GM19239 (cell line): ENCODE results near the gene RAD23B.

Source experiments
- DNase-seq: peaks from one replicate; pipeline ENCODE4 v3.0.0; 2011; ENCODE audit warnings: low spot score; ENCODE audit not compliant: insufficient read length
- FAIRE-seq: peaks from 2 replicates; lab custom pipeline; 2011; peaks lifted over from hg19 to GRCh38; lab: Jason Lieb, UNC

Gene RAD23B

DNA sequence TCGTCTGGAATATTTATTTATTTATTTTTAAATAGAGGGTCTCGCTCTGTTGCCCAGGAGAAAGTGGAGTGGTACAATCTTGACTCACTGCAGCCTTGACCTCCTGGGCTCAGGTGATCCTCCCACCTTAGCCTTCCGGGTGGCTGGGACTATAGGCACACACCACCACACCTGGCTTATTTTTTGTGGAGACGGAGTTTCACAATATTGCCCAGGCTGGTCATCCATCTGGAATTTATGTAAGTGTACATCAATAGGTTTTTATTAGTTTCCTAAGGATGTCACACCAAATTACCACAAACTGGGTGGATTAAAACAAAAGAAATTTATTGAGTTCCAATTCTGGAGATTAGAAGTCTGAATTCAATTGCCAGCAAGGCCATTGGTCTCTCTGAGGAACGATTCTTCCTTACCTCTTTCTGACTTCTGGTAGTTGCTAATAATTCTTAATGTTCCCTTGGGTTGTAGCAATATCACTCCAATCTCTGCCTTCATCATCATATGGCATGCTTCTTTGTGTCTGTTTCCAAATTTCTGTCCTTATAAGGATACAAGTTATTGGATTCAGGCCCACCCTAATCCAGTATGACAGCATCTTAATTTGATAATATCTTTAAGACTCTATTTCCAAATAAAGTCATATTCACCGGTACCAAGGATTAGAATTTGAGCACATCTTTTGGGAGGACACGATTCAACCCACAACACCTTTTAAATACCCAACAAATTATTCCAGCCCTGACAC lies 16.3 kb upstream of the RAD23B start:
- no peak for DNase-seq
- no peak for FAIRE-seq

DNA sequence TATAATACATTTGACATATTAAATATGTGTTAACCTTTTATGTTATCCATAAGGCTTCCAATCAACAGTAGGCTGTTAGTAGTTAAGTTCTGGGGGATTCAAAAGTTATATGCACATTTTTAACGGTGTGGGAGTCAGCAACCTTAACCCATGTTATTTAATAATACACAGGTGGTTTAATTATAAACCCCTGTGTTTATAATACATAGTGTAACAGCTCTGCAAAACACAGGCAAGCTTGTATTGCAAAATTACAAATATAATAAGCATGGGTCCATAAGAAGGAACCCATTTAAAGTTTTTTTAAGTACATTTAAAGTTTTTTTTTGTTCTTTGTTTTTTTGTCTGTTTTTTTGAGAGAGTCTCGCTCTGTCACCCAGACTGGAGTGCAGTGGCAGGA lies 14.5 kb upstream of the RAD23B start:
- FAIRE-seq (no peak), DNase-seq (no peak)

DNA sequence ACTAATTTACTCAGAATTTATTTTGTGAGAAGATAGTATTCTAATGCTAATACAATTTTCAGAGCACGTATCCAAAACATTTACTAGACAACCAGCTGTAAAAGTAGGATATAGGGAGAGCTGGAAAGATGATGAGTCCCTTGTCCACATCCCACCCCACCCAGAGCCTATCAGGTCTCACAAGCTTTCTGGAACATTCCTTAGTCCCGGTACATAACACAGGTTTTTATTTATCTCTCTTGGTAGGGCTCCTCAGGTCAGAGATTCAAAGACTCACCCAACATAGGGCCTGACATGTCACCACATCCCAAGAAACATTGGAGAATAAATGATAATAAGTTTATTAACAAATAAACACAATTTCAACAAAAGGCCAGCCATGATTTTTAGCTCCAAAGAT lies 13.8 kb upstream of the RAD23B start:
- FAIRE-seq, result no peak
- DNase-seq, result no peak

DNA sequence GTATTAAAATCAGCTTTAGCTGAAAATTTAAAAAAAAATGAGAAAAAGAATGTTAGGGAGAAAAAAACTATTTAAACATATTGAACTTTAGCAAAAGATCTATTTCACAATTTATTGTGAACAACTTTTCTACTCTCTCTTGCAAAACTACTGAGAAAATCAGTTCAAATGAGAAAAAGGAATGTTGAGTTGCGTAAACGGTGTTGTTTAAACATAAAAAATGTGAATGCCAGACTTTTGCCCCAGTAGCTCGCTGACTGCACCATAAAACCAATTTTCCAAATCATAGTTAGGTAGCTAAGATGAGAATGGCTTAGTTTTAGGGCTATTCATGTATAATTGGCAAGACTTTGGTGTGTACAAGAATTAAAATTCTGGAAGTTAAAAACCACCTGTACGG lies 13.4 kb upstream of the RAD23B start:
- DNase-seq (no peak), FAIRE-seq (no peak)

DNA sequence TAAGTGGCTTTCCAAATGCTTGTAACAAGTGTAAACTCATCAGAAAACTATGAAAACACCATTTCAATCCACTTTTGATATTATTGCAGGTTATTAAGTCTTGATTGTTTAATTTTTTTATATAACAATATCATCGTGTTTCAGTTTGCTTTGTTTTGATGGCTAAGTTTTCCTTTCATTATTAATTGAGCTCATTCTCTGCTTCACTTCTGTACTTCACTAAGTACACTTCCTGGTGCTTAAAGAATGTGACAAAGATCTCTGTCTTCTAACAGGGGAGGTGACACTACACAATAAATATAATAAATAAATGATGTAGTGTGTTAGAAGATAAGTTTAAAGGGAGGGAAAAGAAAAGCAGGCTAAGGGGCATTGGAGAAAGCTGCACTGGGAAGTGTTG lies 13.0 kb upstream of the RAD23B start:
- no peak for FAIRE-seq

DNA sequence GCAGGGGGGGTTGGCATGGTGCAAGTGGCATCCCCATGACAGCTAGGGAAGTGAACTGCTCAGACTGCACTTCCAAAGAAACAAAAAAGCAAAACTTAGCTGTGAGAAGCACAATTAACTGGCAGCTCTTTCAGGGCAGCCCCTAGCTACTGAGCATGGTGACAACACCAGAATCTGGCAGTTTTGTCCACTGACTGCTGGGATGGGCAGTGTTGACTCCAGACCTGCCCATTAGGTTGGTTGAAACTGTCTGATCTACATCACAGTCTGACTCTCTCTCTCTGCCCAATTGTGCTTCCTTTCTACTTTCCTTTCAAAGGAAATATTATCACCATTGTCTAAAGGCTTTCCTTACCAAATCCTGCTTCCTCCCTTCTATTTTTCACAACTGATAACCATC lies 12.5 kb upstream of the RAD23B start:
- FAIRE-seq (no peak), DNase-seq (no peak)

More for the DNA sequence above, 13.0 kb upstream of the RAD23B start:
- no peak for DNase-seq

DNA sequence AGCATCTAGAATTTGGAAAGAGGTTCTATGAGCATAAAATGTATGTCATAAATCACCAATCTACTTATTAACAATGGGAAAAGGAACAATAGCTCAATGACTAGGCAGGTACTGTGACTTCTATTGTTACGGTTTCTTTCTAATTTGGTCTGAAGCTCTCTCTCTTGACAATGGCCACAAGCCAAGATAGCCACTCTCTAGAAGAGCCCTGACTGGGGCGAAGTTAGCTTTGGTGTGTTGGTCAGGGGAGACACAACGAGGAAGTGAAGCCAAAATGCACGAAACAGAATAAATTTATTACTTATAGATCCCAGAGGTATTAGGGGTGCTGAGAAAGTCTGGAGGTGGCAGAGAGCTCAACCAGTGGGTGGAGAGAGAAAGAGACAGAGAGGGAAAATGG lies 9.4 kb upstream of the RAD23B start:
- no peak for DNase-seq
- no peak for FAIRE-seq

DNA sequence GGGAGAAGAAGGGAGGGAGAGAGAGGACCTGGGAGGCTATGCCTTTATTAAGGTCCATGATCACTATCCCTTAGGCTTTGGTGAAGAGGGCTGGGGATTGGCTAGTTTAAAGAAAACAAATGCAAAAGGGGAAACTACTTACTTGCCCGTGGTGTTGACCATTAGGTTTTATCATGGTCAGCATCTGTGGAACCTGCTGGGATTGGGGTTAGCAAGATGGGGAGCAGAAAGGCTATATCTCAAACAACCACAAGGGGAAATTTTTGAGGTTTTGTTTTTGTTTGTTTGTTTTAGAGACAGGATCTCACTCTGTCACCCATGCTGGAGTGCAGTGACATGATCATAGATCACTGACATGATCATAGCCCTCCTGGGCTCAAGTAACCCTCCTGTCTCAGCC lies 9.0 kb upstream of the RAD23B start:
- peak; percentile 68 for FAIRE-seq
- DNase-seq, result no peak

DNA sequence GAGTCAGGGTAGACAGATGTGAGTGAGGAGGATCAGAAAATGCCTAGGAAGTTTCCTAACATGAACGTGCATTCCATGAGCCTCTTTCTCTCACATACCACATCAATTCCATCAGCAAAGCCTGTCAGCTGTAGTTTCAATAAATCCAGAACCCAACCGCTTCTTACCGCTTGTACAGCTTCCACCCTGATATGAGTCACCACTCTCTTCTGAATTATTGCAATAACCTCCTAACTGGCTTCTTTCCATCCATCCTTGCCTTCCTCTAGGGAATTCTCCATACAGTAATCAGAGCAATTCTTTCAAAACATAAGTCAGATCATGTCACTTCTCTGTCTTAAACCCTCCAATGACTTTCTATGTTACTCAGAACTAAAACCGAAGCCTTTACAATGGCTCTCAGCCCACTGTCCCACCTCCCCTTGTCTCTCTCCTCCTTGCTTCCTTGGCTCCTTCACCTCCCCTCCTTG lies 8.1 kb upstream of the RAD23B start:
- DNase-seq (no peak), FAIRE-seq (no peak)

DNA sequence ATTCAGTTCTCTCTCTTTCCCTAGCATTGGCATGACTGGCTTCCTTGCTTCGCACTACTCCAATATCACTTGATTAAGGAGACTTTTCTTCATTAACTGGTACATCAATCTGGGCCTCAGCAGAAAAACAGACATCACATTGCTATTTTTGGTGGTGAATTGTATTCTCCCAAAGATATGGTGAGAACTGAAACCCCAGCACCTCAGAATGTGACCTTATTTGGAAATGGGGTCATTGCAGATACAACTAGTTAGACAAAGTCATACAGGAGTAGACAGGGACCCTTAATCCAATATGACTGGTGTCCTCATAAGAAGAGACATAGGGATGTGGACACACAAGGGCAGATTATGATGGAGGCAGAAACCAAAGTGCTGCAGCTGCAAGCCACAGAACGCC lies 7.5 kb upstream of the RAD23B start:
- DNase-seq (no peak), FAIRE-seq (no peak)

DNA sequence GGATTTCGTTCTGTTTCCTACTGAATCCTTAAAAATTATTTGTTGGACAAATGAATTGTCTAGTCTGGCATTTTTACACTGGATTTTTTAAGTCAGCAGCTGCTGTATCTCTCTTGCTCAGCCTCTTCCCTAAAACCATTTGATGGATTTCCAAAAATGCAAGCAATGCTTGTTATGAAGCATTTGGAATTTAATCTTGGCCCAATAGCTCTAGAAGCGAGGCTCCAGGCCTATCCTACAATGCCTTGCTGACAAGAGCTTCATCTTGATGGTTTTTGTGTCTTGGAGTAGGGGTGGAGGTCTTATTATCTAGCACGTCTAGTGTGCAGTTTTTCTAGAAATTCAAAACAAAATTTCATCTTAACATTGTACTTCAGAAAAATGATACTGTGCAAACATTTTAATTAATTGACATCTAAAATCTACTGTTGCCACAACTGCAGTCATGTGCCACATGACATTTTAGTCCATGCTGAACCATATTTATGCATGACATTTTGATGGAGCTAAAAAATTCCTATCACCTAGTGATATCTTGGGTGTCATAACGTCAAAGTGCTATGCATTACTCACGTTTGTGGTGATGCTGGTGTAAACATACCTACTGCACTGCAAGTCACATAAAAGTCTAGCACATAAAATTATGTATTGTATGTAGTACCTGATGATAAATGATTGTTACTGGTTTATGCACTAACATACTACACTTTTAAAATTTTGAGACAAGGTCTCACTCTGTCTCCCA lies 5.9 kb upstream of the RAD23B start:
- DNase-seq (no peak), FAIRE-seq (no peak)

DNA sequence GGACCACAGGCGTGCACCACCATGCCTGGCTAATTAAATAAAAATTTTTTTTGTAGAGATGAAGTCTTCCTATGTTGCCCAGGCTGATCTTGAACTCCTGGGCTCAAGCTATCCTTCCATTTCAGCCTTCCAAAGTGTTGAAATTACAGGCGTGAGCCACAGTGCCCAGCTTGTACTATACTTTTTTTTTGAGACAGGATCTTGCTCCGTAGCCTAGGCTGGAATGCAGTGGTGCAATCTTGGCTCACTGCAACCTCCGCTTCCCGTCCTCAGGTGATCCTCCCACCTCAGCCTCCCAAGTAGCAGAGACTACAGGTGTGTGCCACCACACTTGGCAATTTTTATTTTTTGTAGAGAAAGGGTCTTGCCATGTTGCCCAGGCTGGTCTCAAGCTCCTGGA lies 5.3 kb upstream of the RAD23B start:
- no peak for FAIRE-seq
- DNase-seq, result no peak

DNA sequence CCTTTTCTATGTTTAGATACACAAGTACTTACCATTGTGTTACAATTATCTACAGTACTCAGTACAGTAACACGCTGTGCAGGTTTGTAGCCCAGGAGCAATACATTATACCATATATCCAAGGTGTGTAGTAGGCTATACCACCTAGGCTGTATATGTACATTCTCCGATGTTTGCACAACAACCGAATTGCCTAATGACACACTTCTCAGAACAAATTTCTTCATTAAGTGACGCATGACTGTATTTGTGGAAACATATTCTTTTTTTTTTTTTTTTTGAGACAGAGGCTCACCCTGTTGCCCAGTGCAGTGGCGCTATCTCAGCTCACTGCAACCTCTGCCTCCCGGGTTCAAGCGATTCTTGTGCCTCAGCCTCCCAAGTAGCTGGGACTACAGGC lies 4.0 kb upstream of the RAD23B start:
- no peak for FAIRE-seq
- DNase-seq, result no peak

DNA sequence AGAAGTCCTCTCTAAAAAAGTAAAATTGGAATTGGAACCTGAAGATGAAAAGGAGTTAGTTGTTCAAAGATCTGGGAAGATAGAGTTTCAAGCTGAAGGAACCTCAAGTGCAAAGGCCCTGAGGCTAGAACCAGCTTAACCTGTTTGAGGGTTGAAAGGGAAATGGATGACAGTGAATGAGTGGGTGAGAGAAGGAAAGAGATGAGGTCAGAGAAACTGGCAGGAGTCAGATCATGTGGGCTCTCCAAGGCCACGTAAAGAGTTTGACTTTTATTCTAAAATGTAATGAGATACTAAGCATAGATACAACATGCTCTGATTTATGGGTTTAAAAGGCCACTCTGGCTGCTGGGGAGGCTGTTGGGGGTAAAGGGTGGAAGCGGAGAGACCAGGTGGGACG lies 2.5 kb upstream of the RAD23B start:
- no peak for FAIRE-seq
- DNase-seq, result no peak

DNA sequence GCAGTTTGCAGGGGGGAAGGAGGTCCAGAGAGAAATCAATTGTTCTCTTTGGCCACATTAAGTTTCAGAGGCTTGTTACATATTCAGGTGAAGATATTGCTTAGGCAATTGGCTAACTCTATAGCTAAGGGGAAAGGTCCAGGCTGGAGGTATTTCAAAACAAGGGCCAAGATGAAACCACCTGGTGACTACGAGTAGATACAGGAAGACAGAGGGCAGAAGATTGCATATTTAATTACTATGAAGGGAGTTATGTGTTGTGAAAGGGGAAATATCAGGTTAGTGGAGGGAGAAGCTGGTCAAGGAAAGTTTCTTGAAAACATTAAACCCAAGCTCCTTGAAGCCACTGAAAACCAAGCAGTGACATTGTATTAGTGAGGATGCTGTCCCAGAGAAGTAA lies 1.9 kb upstream of the RAD23B start:
- DNase-seq (no peak), FAIRE-seq (no peak)

DNA sequence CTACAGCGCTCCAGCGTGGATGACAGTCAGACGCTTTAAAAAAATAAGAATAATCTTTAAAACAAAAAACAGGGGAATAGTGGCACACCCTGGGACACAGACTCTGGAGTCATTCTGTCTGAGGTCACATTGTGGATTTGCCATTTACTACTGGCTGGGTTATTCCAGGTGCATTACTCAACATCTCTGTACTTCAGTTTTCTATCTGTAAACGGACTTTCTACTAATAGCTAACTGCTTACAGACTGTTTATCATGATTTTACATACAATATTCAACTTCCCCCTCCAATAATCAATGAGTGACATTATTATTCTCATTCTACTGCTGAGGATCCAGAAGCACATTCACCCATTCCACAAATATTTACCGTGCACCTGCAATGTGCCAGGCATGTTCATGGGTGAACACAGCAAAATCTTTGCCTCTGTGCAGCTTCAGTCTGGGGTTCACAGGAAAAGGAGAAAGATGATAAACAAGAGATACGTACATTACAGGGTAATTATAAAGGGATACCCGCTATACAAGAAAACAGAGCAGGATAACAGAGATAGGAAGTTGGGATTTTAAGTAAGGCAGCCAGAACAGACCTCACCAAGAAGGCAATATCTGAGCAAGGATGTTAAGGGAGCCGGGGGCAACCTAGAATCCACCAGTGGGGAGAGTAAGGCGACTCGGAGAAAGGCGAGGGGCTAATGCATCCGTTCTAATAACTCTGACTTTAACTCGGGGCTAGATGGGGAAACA lies 984 bp upstream of the RAD23B start:
- DNase-seq, result no peak
- peak; percentile 39 for FAIRE-seq

DNA sequence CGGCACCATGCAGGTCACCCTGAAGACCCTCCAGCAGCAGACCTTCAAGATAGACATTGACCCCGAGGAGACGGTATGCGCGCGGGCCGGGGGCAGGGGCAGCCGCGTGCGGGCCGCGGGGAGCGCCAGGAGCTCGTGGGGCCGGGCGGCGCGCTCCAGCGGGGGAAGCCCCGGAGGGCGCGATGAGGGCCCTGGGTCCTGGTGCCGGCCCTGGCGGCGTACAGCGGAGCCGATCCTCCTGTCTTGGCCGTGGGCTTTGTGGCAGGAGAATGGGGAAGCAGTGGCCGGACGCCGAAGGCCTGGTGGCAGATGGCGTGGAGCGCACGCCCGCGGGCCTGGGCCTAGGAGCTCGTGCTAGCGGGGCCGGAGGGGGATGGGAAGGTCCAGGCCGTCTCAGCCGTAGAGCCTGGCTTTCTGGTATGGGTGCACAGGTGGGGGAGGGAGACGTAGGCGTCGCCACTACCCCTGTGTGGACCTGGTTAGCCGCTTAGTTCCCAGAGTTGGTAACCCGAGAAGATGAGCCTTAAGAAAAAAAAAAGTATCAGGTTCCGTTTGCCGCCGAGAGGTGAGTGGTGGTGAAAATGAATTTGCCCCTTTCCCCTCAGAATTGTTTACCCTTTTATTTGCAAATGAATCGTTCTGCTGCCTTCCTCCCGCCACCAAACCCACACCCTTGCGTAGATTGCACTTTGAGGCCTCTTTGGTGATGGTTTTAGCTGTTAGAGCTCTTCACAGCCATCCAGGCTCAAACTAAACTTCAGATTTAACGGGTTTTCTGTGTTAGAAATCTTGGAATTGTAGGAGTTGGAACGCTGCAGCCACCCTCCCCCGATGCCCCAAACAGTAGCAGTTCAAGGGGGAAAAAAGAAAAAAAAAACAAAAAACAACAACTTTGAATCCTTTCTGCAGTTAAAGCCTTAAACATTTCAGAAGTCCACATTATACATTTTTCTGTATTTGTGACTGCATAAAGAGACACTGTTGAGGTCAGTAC lies 841 bp downstream of the RAD23B start:
- DNase-seq (peak; percentile 27), FAIRE-seq (peak; percentile 92)

DNA sequence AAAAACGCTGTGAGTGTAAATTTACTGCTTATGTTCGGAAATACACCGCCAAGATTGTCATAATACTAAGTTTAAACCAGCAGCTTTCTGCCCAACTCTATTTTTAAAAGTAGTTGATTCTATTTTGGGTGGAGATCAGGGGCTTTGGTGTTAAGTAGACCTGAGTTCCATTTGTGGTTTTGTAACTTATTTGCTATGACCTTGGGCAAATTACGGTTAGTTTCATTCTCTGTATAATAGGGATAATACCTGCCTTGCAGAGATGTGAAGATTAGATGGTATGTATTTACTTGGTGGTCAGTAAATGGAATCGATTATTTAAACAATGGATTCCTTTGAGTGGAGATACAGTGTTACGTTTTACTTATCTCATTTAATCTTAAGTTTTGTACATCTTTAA lies 1.6 kb downstream of the RAD23B start:
- DNase-seq (no peak), FAIRE-seq (no peak)

DNA sequence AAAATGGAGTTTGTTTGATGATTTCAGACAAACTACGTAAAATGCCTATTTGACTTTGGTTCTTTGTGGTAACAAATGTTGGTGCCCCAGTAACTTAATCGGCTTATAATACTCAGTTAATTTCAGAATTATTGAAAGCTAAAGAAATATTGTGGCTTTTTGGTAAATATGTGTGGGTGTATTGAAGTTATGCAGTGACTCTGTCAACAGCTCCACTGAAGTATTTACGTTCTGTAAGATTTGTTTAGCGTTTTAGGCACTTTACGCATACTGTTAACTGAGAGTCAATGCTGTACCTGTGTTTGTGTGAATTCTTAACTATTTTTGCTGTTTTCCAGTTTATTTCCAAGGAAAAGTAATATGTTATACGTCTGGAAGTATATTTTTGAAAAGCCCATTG lies 2.2 kb downstream of the RAD23B start:
- no peak for FAIRE-seq

DNA sequence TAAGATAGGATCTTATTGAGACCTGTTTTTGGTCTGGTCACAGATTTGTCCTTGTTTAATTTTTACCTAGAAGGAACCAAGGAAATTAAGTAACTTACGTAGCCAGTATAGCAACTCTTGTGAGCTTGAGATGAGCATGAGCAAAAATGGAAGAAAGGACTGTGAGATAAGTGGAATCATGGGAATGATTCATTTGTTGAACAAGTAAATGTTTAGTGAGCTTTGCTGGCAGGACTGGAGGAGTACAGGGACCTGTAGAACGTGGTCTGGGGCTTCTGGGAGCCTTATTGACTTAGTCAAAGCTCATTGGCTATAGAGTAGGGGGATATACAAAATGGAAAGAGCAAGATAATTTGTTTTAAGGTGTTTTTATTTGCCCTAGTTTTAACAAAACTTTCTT lies 3.0 kb downstream of the RAD23B start:
- no peak for FAIRE-seq
- no peak for DNase-seq

More for the DNA sequence above, 2.2 kb downstream of the RAD23B start:
- no peak for DNase-seq
